ENCODE data around the gene SLC35E2B.
"Not testable (repeated sequence)": the region's sequence is repeated elsewhere in the genome, so short reads cannot be mapped to it uniquely, and the experiment has no call there.

- TF ChIP-seq CTCF (IDR thresholded peaks at IDR 0.05; ENCODE audit: low read depth, low read length, missing input control); ZBTB33 (IDR thresholded peaks at IDR 0.05); REST (IDR thresholded peaks at IDR 0.05); NR2F2 (IDR thresholded peaks at IDR 0.05); JUND (IDR thresholded peaks at IDR 0.05); RAD21 (IDR thresholded peaks at IDR 0.05); TAF1 (conservative IDR thresholded peaks at IDR 0.05); EGR1 (IDR thresholded peaks at IDR 0.05; ENCODE audit: low read depth in 2 of 2); RXRA (IDR thresholded peaks at IDR 0.05); GABPA (IDR thresholded peaks at IDR 0.05 in 1 of 2, conservative IDR thresholded peaks at IDR 0.05 in 1 of 2): not testable (repeated sequence)
Measured at GRCh38 chr1:1638528-1638927, 54.1 kb downstream of the SLC35E2B start.

Data from liver (tissue), 3 donors.